ENCODE measurements around the gene TMEM253.

The TMEM253 gene

DNA sequence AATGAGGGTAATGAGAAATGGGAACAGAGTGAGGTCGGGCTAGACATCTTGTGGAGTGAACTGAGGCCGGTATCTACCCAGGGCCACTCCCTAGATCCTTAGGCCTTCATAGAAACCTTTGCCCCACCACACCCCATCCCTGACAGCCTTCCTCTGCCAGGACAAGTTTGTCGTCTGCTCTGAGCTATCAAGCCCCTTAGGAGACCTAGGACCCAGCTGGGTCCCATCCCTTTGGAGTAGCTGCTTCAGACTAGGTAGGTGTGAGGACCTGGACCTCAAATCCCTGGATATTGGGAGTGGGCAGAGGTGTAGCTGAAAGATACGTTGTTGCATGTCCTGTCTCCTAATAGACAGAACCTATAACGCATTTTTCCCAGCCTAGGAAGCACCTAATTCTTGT, at the start of gene TMEM253:
TSS of gene TMEM253 (plus strand) at position 136 of the 400 bp plus-strand sequence. CDS start 278 bp downstream, outside the sequence.
- no peak for DNase-seq

DNA sequence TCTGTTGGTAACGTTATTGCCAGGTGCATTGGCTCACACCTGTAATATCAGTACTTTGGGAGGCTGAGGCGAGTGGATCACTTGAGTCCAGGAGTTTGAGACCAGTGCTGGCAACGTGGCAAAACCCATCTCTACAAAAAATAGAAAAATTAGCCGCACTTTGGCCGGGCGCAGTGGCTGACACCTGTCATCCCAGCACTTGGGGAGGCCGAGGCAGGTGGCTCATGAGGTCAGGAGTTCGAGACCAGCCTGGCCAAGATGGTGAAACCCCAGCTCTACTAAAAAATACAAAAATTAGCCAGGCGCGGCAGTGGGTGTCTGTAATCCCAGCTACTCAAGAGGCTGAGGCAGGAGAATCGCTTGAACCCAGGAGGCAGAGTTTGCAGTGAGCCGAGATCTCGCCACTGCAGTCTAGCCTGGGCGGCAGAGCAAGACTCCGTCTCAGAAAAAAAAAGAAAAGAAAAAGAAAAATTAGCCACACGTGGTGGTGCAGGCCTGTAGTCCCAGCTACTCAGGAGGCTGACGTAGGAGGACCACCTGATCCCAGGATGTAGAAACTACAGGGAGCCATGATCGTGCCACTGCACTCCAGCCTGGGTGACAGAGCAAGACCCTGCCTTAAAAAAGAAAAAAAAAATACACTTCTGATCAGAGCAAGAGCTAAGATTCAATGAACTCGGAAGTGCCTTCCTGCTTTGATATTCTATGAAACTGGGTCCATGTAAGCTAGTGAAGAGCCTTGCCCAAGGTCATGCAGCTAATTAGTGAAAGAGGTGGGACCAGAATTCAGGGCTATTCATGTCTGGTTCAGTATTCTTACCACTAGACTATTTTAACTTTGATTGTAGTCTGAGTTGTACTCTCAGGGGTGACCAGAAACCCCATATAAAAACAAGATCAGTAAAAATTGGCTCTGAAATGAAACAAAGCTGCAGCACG, 47.4 kb upstream of the TMEM253 start:
- DNase-seq, result no peak

- no peak for DNase-seq
Measured at GRCh38 chr14:21054123-21054767, 46.6 kb upstream of the TMEM253 start.

DNA sequence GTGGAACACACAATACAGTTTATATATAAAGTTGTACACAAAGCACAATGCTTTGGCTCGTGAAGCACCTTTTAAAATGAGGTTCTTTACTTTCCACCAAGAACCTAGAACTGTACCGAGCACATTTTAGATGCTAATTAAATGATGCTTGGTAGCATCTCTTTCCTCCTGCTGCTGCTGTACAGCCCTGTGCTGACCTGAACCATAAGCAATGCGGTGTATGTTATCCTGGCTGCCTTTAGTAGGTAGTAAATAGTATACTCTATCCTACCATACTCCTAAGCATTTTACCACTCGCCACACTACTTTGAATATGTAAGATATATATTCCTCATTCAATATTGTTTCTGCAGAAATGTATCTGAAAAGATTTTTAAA, 46.1 kb upstream of the TMEM253 start:
- DNase-seq, result no peak

DNA sequence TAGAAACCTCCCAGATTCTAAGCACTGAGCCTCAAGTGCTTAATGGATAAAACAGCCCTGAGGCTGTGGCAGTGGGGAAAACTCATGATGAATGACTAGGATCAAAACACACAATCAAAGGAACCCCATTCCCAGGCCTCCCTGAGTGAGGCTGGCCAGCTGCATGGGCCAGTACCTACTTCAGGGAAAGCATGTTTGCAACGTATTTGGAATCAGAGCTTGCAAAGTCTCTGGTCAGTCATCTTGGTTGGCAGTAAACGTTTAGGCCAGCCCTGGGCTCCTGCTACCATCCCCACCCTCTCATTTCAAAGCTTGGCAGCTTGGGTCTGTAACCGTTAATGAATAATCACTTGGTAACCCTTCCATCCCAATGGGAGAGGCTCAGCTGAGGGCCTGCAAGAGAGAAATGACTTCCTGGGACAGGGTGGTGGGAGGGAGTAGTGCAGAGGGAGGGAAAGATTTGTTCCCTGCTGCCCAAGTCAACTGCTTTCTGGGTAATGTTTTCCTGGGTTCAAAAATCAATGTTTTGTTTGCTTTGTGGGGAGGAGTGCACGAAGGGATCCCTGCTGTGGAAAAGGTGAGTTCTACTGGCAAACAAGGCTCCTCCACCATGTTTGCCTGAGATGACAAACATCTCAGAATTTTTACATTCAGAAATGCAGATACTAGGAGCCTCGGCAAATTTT, 45.3 kb upstream of the TMEM253 start:
- DNase-seq, result no peak

- DNase-seq, result no peak
Measured at GRCh38 chr14:21056520-21057163, 44.2 kb upstream of the TMEM253 start.

DNA sequence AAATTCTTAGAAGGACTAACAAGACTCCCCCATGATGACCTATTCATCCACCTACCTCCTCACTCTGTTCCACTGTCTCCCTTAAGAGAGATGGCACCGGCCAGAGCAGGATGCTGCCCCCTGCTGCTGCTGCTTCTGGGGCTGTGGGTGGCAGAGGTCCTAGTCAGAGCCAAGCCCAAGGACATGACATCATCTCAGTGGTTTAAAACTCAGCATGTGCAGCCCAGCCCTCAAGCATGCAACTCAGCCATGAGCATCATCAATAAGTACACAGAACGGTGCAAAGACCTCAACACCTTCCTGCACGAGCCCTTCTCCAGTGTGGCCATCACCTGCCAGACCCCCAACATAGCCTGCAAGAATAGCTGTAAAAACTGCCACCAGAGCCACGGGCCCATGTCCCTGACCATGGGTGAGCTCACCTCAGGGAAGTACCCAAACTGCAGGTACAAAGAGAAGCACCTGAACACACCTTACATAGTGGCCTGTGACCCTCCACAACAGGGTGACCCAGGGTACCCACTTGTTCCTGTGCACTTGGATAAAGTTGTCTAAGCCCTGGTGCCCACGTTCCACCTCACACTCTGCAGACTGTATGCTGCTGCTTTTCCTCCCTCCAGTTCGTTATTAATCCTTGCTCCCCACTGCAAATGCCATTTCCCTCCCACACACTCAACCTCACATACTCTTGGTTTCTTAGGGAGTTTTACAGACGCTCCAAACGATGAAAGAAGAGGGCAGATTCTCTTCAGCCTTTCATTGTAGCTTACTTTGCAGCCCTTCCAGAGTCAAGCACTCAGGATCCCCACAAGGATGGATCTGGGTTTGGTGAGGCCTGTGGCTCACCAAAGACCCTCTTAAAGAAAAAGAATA, 42.8 kb upstream of the TMEM253 start, which contains the start of gene RNASE8:
TSS of gene RNASE8 (plus strand) at position 20 of the 873 bp plus-strand sequence. CDS start at position 91, 71 bp downstream.
- DNase-seq, result no peak

DNA sequence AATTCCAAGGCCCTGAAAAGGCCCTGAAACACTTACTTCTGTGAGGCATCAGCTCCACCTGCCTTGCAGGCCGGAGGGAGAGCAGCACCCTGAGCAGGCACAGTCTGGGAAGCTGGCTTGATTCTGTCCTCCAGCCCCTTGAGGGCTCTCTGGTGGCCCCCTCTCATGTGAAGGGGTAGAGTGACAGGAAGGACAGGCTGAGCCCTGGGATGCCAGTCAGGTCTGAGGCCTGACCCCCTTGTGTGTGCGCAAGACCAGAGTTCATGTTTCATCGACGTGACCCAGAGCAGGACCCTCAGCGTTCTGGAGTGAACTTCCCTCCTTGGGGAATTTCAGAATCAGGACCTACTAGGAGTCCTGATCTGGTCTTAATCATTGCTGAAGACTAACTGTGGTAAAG, 42.0 kb upstream of the TMEM253 start:
- no peak for DNase-seq

DNA sequence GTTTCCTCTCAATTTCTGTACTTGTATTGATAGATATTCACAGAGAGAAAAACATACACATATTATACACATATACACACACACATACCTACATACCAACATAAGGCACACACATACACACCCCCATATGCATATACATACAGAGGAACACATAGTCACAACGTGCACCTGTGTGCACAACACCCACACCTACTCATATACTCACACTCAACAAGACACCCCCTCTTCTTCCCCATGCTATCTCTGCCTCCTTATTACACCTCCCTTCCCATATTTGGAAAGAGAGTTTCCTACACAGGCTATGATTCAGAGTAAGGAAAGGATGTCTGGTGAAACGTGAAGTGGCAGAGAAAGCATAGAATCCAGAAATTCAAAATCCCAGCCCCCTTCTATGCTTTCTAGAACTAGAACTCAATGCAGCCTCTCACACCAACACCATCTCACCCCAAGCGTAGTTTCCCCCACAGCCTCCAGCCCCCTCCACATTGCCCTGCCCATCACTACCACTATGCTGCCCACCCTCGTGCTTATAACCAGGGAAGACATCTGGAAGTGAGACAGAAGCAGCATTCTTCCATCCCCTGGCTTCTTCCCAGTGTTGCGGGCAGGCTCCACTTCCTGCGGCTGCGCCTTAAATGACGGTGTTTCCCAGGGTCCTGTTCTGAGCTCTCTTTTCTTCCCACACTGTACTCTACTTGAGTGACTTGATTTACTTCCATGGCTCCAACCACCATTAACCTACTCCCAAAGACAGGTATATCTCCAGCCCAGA, 40.8 kb upstream of the TMEM253 start:
- no peak for DNase-seq

DNA sequence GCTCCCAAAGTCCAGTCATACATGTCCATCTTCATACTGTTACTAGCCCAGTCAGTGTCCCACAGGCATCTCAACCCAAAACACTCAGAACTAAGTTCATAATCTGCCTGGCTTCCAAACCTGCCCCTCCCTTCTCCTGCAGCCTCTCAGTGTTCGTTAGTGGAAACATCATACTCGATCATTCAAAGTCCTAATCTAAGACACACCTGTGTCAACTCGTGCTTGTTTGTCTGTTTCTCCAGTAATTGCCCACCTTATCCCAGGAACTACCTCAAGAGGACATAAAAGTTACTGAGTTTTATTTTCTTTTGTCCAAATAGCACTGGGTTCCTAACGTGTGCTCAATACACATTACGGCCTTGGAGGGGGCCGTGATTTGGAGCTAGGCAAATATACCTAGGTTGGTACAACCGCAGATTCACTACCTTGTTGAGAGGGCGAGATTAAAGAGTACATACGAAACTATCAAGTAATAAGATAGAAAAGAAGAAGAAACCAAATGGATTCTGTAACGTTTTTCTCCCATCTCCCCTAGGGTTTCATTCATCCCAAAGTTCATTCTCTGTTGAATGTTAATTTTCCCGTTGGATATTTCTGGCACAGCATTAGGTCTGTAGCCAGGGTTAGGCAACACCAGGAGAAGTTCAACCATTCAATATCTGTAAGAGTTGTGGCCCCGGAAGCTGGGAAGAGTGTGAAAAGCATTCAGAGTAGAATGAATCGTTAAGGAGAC, 40.1 kb upstream of the TMEM253 start:
- DNase-seq, result no peak

GRCh38 chr14:21061347-21061668, 39.6 kb upstream of the TMEM253 start:
- no peak for DNase-seq

DNA sequence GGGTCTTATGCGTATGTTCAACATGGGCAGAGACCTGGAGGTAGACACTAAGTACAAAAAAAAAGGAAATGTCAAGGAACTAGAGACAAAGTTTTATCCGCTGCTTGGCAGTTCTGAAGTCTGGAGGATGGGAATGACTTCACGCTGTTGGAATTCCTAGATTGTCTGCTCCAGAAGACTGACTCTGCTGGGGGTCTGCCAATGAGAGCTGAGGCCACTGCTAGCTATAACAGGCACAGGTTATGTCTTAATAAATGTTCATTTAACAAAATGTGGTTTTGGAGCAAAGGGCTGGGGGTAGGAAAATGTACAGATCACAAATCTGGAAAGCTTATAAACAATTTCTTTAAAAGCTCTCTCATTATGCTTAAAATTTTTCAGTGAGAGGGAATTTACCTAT, 37.4 kb upstream of the TMEM253 start:
- no peak for DNase-seq

GRCh38 chr14:21066882-21067502, 33.9 kb upstream of the TMEM253 start:
- no peak for DNase-seq

GRCh38 chr14:21068521-21069387, 32.1 kb upstream of the TMEM253 start:
- no peak for DNase-seq

DNA sequence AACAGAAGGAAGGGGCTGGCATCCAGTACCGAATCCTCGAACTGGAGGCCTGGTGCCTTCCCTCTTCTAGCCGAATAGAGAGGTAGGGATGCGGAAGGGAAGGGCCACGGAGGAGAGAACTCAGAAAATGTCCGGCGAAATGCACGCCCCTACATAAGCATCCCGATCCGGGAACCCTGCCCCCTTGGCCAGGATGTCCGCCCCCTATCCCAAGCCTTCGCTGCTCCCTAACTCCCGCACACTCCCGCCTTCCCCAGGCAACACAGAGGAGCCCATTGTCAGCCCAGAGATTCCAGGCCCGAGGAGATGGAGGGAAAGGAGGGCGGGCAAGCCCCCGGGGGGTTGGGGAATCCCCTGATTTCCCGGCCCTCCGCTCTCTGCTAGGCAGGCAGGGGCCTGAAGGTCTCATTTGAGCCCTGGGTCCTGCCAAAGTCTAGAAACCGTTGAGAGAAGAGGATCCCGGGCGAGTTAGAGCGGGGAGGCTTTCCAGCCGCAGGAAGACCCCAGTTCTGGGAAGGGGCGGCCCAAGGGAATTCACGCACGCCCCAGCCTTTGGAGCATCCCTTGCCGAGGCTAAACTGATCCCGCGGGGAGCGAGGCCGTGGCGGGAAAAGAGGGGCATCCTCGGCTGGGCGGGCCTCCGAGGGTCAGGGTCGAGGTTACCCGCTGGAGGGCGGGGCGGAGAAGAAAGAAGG, 31.3 kb upstream of the TMEM253 start:
- no peak for DNase-seq

- no peak for DNase-seq
Measured at GRCh38 chr14:21070083-21070609, 30.7 kb upstream of the TMEM253 start, which contains the start of gene ARHGEF40. Gene ARHGEF40 (plus strand): TSS chr14:21070304. CDS start chr14:21070397, 93 bp downstream.

- DNase-seq, result no peak
Measured at GRCh38 chr14:21070610-21071224, 30.1 kb upstream of the TMEM253 start.
